PC-3 (cell line): Measurements from ENCODE around the gene COA6. TPM values are rescaled to one million over a fixed set of nuclear protein-coding genes. Genes with fewer than 3 reads are reported as not detected.

Source experiments
- ATAC-seq: fragments of 200-7000 bp; cut with Tn5 transposase; 2 replicates; pipeline ENCODE4 v1.9.1; 2020; ENCODE audit warnings: mild to moderate bottlenecking, moderate library complexity
- Bru-seq: library from RNA; stranded (reverse); fragments of 400-500 nt; gene quantifications from one replicate; lab custom pipeline; 2021; lab: Mats Ljungman, UMichigan
- BruChase-seq, 2 experiments: library from RNA; stranded (reverse); fragments of 400-500 nt; gene quantifications; one replicate each; lab custom pipeline; 2021; lab: Mats Ljungman, UMichigan
- BruUV-seq: library from RNA; stranded (reverse); fragments of 400-500 nt; replicated peaks from 2 replicates; lab custom pipeline; 2021; lab: Mats Ljungman, UMichigan
- CTCF ChIA-PET: fragments of 300-600 bp; sonication (Branson Sonifier 250); formaldehyde crosslinking; loops from one replicate; lab custom pipeline; 2022; ENCODE audit warnings: antibody characterized with exemption; lab: Charles Lee
- POLR2A ChIA-PET: fragments of 300-600 bp; sonication (Branson Sonifier 250); formaldehyde crosslinking; loops from one replicate; lab custom pipeline; 2022; ENCODE audit warnings: antibody characterized with exemption; ENCODE audit not compliant: unreplicated experiment; lab: Charles Lee
- DNase-seq: peaks from one replicate; pipeline ENCODE4 v3.0.0-alpha.2; 2015
- H2AFZ ChIP-seq: fragments of 300-600 bp; sonication (generic); 2 replicates; pipeline ENCODE4 v1.6.0; 2016; ENCODE audit warnings: antibody characterized with exemption, low read length
- H3F3A ChIP-seq: fragments of 300-600 bp; sonication (generic); one replicate; pipeline ENCODE4 v1.6.0; 2017; ENCODE audit warnings: antibody characterized with exemption, low read length, control low read depth, mild to moderate bottlenecking; ENCODE audit not compliant: unreplicated experiment
- H3K27ac ChIP-seq: fragments of 300-600 bp; sonication (generic); 2 replicates; pipeline ENCODE4 v1.5.1; 2016; ENCODE audit warnings: mild to moderate bottlenecking, low read length
- H3K27me3 ChIP-seq: fragments of 300-600 bp; sonication (generic); 2 replicates; pipeline ENCODE4 v1.6.1; 2016; ENCODE audit warnings: low read length, mixed read lengths
- H3K36me3 ChIP-seq: fragments of 300-600 bp; sonication (generic); 2 replicates; pipeline ENCODE4 v1.6.1; 2016; ENCODE audit warnings: low read depth, mixed run types, low read length, mixed read lengths
- H3K4me1 ChIP-seq: fragments of 300-600 bp; sonication (generic); 2 replicates; pipeline ENCODE4 v1.5.1; 2016; ENCODE audit warnings: low read length; ENCODE audit not compliant: insufficient read depth
- H3K4me2 ChIP-seq: fragments of 300-600 bp; sonication (generic); 2 replicates; pipeline ENCODE4 v1.6.0; 2016; ENCODE audit warnings: low read length
- H3K4me3 ChIP-seq: fragments of 300-600 bp; sonication (generic); 2 replicates; pipeline ENCODE4 v1.5.1; 2016; ENCODE audit warnings: mild to moderate bottlenecking, low read length, mixed read lengths
- H3K79me2 ChIP-seq: fragments of 300-600 bp; sonication (generic); 2 replicates; pipeline ENCODE4 v1.6.1; 2017; ENCODE audit warnings: low read length, mixed read lengths
- H3K9ac ChIP-seq: fragments of 300-600 bp; sonication (generic); 2 replicates; pipeline ENCODE4 v1.6.0; 2016; ENCODE audit warnings: mild to moderate bottlenecking, low read length
- H3K9me2 ChIP-seq: fragments of 300-600 bp; sonication (generic); replicated peaks from 2 replicates; pipeline ENCODE4 v1.6.1; 2016; ENCODE audit warnings: mixed run types, low read length, mixed read lengths
- H3K9me3 ChIP-seq: fragments of 300-600 bp; sonication (generic); 2 replicates; pipeline ENCODE4 v1.6.1; 2016; ENCODE audit warnings: low read length, mixed read lengths
- H4K20me1 ChIP-seq: fragments of 300-600 bp; sonication (generic); 2 replicates; pipeline ENCODE4 v1.6.1; 2016; ENCODE audit warnings: low read length, mixed read lengths
- EZH2 ChIP-seq: fragments of 300-600 bp; sonication (generic); IDR thresholded peaks from one replicate; pipeline ENCODE4 v1.6.1; 2017; ENCODE audit warnings: antibody characterized with exemption, mild to moderate bottlenecking, low read length; ENCODE audit not compliant: unreplicated experiment
- EZH2phosphoT487 ChIP-seq: fragments of 300-600 bp; sonication (generic); IDR thresholded peaks from 2 replicates; pipeline ENCODE4 v1.6.1; 2018; ENCODE audit warnings: mild to moderate bottlenecking, antibody characterized with exemption, low read length, borderline replicate concordance
- intact Hi-C: fragments of 100-400 bp; cut with micrococcal nuclease; formaldehyde crosslinking; loops from 2 replicates; pipeline ENCODE4 v1.9.0; 2023
- long read RNA-seq: library from polyadenylated mRNA; unstranded; transcript quantifications from one replicate; pipeline ENCODE4 v2.0.0, GENCODE V29; 2021; ENCODE audit not compliant: unreplicated experiment
- total RNA-seq: library from RNA; depleted of rRNA; stranded (reverse); fragments of >200 nt; gene quantifications from 2 replicates; pipeline ENCODE4 v1.2.3, GENCODE V29; 2014; rRNA removed
- TF ChIP-seq, protein P1 (sequence below): fragments of 300-600 bp; sonication (generic); conservative IDR thresholded peaks from 2 replicates; pipeline ENCODE4 v1.5.1; 2017; ENCODE audit warnings: antibody characterized with exemption, low read depth, mild to moderate bottlenecking, low read length

The COA6 gene, protein sequence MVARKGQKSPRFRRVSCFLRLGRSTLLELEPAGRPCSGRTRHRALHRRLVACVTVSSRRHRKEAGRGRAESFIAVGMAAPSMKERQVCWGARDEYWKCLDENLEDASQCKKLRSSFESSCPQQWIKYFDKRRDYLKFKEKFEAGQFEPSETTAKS
- 28.9 and 43.1 TPM in 2 replicates for total RNA-seq
- Bru-seq, nascent RNA = percentile 61 among the genes with signal in this experiment
- percentile 70 among the genes with signal in this experiment for BruChase-seq, experiment 1, labeled RNA remaining after a 6-hour chase
- percentile 55 among the genes with signal in this experiment for BruChase-seq, experiment 2, labeled RNA remaining after a 2-hour chase
- long read RNA-seq, transcript COA6-203 (3 exons, 710 nt) = major isoform, 11 of 25 reads
- long read RNA-seq, transcript COA6-201 (2 exons, 1,013 nt) = minor isoform, 6 of 25 reads
- long read RNA-seq, partial matches to known transcripts = 5 of 25 reads
- long read RNA-seq, other reads (novel, unspliced or antisense) = 1 of 25 reads

DNA sequence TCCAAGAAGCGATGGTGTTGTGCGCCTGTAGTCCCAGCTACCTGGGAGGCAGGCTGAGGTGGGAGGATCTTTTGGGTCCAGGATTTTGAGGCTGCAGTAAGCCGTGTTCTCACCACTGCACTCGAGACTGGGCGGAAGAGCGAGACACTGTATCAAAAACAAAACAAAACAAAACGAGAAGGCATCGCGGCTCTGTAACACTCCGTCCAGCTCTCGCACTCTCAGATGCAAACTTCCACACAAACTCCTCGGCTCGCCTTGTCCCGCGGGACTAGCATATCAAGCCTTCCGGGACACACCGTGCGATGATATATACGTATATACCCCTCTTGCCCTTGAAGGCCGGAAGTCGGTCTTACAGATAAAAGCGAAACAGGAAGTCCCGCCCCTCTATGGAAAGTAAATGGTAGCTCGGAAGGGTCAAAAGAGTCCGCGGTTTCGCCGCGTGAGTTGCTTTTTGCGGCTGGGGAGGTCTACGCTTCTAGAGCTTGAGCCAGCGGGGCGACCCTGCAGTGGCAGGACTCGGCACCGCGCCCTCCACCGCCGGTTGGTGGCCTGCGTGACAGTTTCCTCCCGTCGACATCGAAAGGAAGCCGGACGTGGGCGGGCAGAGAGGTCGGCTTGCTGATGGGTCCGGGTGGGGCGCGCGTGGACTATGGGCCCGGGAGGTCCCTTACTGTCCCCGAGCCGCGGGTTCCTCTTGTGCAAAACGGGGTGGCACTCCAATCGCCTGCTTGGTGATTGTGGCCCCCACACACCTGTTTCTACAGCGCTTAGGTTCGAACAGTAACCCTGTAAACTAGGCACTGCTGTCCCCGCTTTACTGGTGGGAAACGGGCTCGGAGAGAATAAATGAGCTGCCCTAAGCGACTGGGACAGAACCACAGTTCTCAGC lies at the start of gene COA6:
TSS of gene COA6 (plus strand) at position 393 of the 895 bp plus-strand sequence. CDS start at position 404, 11 bp downstream.
- BruUV-seq = TSS peak; percentile 94
- DNase-seq (peak; percentile 91), ATAC-seq (peak; percentile 90)
- peak within 1 kb of the TSS; percentile 92 for H3K4me2 ChIP-seq
- CTCF ChIA-PET = no interaction called here
- H3K4me1 ChIP-seq = peaks cover 19% of the 10 kb centered on the region
- no peaks in the 10 kb centered on the region for H3K9me2 ChIP-seq
- peak within 1 kb of the TSS; percentile 98 for H3K9ac ChIP-seq
- peaks cover 11% of the 10 kb centered on the region for H3K36me3 ChIP-seq
- H3F3A ChIP-seq = no peaks in the 10 kb centered on the region
- peak within 1 kb of the TSS; percentile 97 for H3K4me3 ChIP-seq
- H2AFZ ChIP-seq = peak within 1 kb of the TSS; percentile 95
- H3K79me2 ChIP-seq = peaks cover 36% of the 10 kb centered on the region
- peak within 1 kb of the TSS; percentile 96 for H3K27ac ChIP-seq
- H3K27me3 ChIP-seq = no peaks in the 10 kb centered on the region
- POLR2A ChIA-PET = interaction anchor here (0.6 to 0.7 kb wide), 2 partner anchors 77 to 1470 kb away, joined by 3 to 11 read pairs; no protein-coding TSS in a partner anchor
- intact Hi-C loops = loop anchor here (5.0 to 10.0 kb wide), 2 partner anchors 81 to 309 kb away; no protein-coding TSS in a partner anchor
- H3K9me3 ChIP-seq = no peaks in the 10 kb centered on the region
- no peaks in the 10 kb centered on the region for H4K20me1 ChIP-seq
- TF ChIP-seq EZH2 = no peak
- TF ChIP-seq, protein P1, sequence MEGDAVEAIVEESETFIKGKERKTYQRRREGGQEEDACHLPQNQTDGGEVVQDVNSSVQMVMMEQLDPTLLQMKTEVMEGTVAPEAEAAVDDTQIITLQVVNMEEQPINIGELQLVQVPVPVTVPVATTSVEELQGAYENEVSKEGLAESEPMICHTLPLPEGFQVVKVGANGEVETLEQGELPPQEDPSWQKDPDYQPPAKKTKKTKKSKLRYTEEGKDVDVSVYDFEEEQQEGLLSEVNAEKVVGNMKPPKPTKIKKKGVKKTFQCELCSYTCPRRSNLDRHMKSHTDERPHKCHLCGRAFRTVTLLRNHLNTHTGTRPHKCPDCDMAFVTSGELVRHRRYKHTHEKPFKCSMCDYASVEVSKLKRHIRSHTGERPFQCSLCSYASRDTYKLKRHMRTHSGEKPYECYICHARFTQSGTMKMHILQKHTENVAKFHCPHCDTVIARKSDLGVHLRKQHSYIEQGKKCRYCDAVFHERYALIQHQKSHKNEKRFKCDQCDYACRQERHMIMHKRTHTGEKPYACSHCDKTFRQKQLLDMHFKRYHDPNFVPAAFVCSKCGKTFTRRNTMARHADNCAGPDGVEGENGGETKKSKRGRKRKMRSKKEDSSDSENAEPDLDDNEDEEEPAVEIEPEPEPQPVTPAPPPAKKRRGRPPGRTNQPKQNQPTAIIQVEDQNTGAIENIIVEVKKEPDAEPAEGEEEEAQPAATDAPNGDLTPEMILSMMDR = no peak
- no peak for TF ChIP-seq EZH2phosphoT487

DNA sequence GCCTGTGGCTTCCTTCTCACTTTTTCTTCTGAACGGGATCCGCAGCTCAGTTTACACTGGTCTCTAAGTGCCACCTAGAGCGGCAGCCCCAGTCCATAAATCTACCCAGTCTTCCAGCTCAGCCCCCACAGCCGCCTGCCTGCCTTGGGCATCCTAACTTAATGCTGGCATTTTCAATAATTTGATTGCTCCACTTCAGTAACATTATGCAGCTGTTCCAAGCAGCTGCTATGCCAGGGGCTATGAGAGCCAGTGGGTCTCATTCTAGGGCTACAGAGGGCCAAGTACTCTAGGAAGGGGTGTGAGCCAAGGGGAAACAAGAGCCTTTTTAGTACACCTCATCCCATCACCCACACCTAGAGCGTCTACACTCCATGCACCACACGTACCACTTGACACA lies 48.4 kb upstream of the COA6 start:
- Histone ChIP-seq H3K4me2 (no peak overlapping the region), H3K9ac (no peak overlapping the region), H3K4me3 (no peak overlapping the region), H4K20me1 (no peaks in the 10 kb centered on the region), H2AFZ (no peak overlapping the region), H3K27me3 (no peaks in the 10 kb centered on the region), H3K4me1 (no peaks in the 10 kb centered on the region), H3K79me2 (no peaks in the 10 kb centered on the region), H3K9me3 (no peaks in the 10 kb centered on the region), H3K9me2 (no peaks in the 10 kb centered on the region), H3F3A (no peaks in the 10 kb centered on the region), H3K36me3 (no peaks in the 10 kb centered on the region), H3K27ac (no peak overlapping the region)
- TF ChIP-seq, protein P1 = no peak
- TF ChIP-seq EZH2 (no peak), EZH2phosphoT487 (no peak)
- intact Hi-C loops = loop anchor here (5.0 kb wide), 1 partner anchor 213 kb away; no protein-coding TSS in a partner anchor
- DNase-seq (no peak), ATAC-seq (no peak)
- CTCF ChIA-PET = no interaction called here
- POLR2A ChIA-PET = no interaction called here
- BruUV-seq = no TSS peak
